ENCODE results near the gene SF3B6.
A peak's percentile ranks its signal among the peaks of the same experiment; 100 is the strongest.
"Not testable (repeated sequence)": the region's sequence is repeated elsewhere in the genome, so short reads cannot be mapped to it uniquely, and the experiment has no call there.

Gene SF3B6

GRCh38 chr2:24046930-24047702 is 29.0 kb downstream of the SF3B6 start, which contains the start of gene WDCP:
Gene WDCP, minus strand, starts transcription at chr2:24047391. Its CDS starts 7,897 bp downstream, at chr2:24039494.
- Histone ChIP-seq H3F3A (ENCODE audit: insufficient read depth, low read length) (no peaks in the 10 kb centered on the region), H3K9me3 (ENCODE audit: low read length) (no peaks in the 10 kb centered on the region), H3K27ac (ENCODE audit: low read depth, low read length, poor library complexity, severe bottlenecking) (no peak within 1 kb of the TSS), H3K79me2 (ENCODE audit: insufficient read depth, low read length) (peaks cover 18% of the 10 kb centered on the region), H4K20me1 (ENCODE audit: insufficient read depth, low read length) (no peaks in the 10 kb centered on the region), H3K27me3 (ENCODE audit: insufficient read depth, low read length) (no peaks in the 10 kb centered on the region), H3K36me3 (ENCODE audit: insufficient read depth, low read length) (peaks cover 4% of the 10 kb centered on the region; the same call in 1 of the 2 replicates), H3K4me1 (ENCODE audit: insufficient read depth, low read length, severe bottlenecking) (peaks cover 32% of the 10 kb centered on the region), H3K9ac (ENCODE audit: low read length) (peak within 1 kb of the TSS; percentile 93), H3K9me2 (ENCODE audit: low read depth, low read length) (no peaks in the 10 kb centered on the region), H3K4me2 (ENCODE audit: low read length) (peak within 1 kb of the TSS; percentile 77), H3K4me3 (ENCODE audit: low read depth, low read length, poor library complexity, severe bottlenecking) (peak within 1 kb of the TSS; percentile 92), H2AFZ (ENCODE audit: low read length) (peak within 1 kb of the TSS; percentile 91)
- no peak for TF ChIP-seq EZH2 (IDR thresholded peaks at IDR 0.05; ENCODE audit: borderline replicate concordance, low read length)
- TF ChIP-seq CTCF (IDR thresholded peaks at IDR 0.05; ENCODE audit: low read length): no peak

GRCh38 chr2:24046599-24046929 is 29.6 kb downstream of the SF3B6 start:
- Histone ChIP-seq H3F3A (ENCODE audit: insufficient read depth, low read length) (no peaks in the 10 kb centered on the region), H3K4me1 (ENCODE audit: insufficient read depth, low read length, severe bottlenecking) (peaks cover 32% of the 10 kb centered on the region), H3K4me2 (ENCODE audit: low read length) (peak overlapping the region; percentile 77), H3K27ac (ENCODE audit: low read depth, low read length, poor library complexity, severe bottlenecking) (no peak overlapping the region), H4K20me1 (ENCODE audit: insufficient read depth, low read length) (no peaks in the 10 kb centered on the region), H3K9ac (ENCODE audit: low read length) (peak overlapping the region; percentile 93), H2AFZ (ENCODE audit: low read length) (no peak overlapping the region), H3K79me2 (ENCODE audit: insufficient read depth, low read length) (peaks cover 18% of the 10 kb centered on the region), H3K4me3 (ENCODE audit: low read depth, low read length, poor library complexity, severe bottlenecking) (peak overlapping the region; percentile 92), H3K9me3 (ENCODE audit: low read length) (no peaks in the 10 kb centered on the region), H3K36me3 (ENCODE audit: insufficient read depth, low read length) (peaks cover 4% of the 10 kb centered on the region; the same call in 1 of the 2 replicates), H3K9me2 (ENCODE audit: low read depth, low read length) (no peaks in the 10 kb centered on the region), H3K27me3 (ENCODE audit: insufficient read depth, low read length) (no peaks in the 10 kb centered on the region)
- TF ChIP-seq CTCF (IDR thresholded peaks at IDR 0.05; ENCODE audit: low read length): no peak
- TF ChIP-seq EZH2 (IDR thresholded peaks at IDR 0.05; ENCODE audit: borderline replicate concordance, low read length): no peak

- Histone ChIP-seq H3K79me2 (ENCODE audit: insufficient read depth, low read length) (peaks cover 18% of the 10 kb centered on the region), H3K4me1 (ENCODE audit: insufficient read depth, low read length, severe bottlenecking) (peaks cover 32% of the 10 kb centered on the region), H3F3A (ENCODE audit: insufficient read depth, low read length) (no peaks in the 10 kb centered on the region), H3K36me3 (ENCODE audit: insufficient read depth, low read length) (peaks cover 4% of the 10 kb centered on the region; the same call in 1 of the 2 replicates), H3K27ac (ENCODE audit: low read depth, low read length, poor library complexity, severe bottlenecking) (no peak overlapping the region), H3K9me3 (ENCODE audit: low read length) (no peaks in the 10 kb centered on the region), H4K20me1 (ENCODE audit: insufficient read depth, low read length) (no peaks in the 10 kb centered on the region), H3K4me2 (ENCODE audit: low read length) (peak overlapping the region; percentile 77), H2AFZ (ENCODE audit: low read length) (no peak overlapping the region), H3K9me2 (ENCODE audit: low read depth, low read length) (no peaks in the 10 kb centered on the region), H3K4me3 (ENCODE audit: low read depth, low read length, poor library complexity, severe bottlenecking) (peak overlapping the region; percentile 92), H3K27me3 (ENCODE audit: insufficient read depth, low read length) (no peaks in the 10 kb centered on the region), H3K9ac (ENCODE audit: low read length) (peak overlapping the region; percentile 93)
- TF ChIP-seq EZH2 (IDR thresholded peaks at IDR 0.05; ENCODE audit: borderline replicate concordance, low read length) (no peak), CTCF (IDR thresholded peaks at IDR 0.05; ENCODE audit: low read length) (no peak)
These were observed 30.3 kb downstream of the SF3B6 start for GRCh38 chr2:24045511-24046508.

GRCh38 chr2:24043133-24043532 is 33.0 kb downstream of the SF3B6 start:
- H3K36me3 ChIP-seq (ENCODE audit: insufficient read depth, low read length): peaks cover 17% of the 10 kb centered on the region
- peaks cover 18% of the 10 kb centered on the region for H3K4me1 ChIP-seq (ENCODE audit: insufficient read depth, low read length, severe bottlenecking)
- H3F3A ChIP-seq (ENCODE audit: insufficient read depth, low read length); H3K9ac ChIP-seq (ENCODE audit: low read length); H2AFZ ChIP-seq (ENCODE audit: low read length); H3K4me2 ChIP-seq (ENCODE audit: low read length); H3K9me2 ChIP-seq (ENCODE audit: low read depth, low read length); H3K4me3 ChIP-seq (ENCODE audit: low read depth, low read length, poor library complexity, severe bottlenecking); H3K27me3 ChIP-seq (ENCODE audit: insufficient read depth, low read length); H3K9me3 ChIP-seq (ENCODE audit: low read length); H3K27ac ChIP-seq (ENCODE audit: low read depth, low read length, poor library complexity, severe bottlenecking); H4K20me1 ChIP-seq (ENCODE audit: insufficient read depth, low read length): not testable (repeated sequence)
- H3K79me2 ChIP-seq (ENCODE audit: insufficient read depth, low read length): peaks cover 21% of the 10 kb centered on the region

Measured in OCI-LY1 (cell line).